GM18861 (cell line): ENCODE results near the gene UTP14A.
"Not testable (repeated sequence)": the region's sequence is repeated elsewhere in the genome, so short reads cannot be mapped to it uniquely, and the experiment has no call there.

Experiments used
- ATAC-seq: cut with Tn5 transposase; IDR thresholded peaks from one replicate; pipeline ENCODE4 v1.9.1; 2021; ENCODE audit not compliant: unreplicated experiment

UTP14A gene, protein sequence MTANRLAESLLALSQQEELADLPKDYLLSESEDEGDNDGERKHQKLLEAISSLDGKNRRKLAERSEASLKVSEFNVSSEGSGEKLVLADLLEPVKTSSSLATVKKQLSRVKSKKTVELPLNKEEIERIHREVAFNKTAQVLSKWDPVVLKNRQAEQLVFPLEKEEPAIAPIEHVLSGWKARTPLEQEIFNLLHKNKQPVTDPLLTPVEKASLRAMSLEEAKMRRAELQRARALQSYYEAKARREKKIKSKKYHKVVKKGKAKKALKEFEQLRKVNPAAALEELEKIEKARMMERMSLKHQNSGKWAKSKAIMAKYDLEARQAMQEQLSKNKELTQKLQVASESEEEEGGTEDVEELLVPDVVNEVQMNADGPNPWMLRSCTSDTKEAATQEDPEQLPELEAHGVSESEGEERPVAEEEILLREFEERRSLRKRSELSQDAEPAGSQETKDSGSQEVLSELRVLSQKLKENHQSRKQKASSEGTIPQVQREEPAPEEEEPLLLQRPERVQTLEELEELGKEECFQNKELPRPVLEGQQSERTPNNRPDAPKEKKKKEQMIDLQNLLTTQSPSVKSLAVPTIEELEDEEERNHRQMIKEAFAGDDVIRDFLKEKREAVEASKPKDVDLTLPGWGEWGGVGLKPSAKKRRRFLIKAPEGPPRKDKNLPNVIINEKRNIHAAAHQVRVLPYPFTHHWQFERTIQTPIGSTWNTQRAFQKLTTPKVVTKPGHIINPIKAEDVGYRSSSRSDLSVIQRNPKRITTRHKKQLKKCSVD

DNA sequence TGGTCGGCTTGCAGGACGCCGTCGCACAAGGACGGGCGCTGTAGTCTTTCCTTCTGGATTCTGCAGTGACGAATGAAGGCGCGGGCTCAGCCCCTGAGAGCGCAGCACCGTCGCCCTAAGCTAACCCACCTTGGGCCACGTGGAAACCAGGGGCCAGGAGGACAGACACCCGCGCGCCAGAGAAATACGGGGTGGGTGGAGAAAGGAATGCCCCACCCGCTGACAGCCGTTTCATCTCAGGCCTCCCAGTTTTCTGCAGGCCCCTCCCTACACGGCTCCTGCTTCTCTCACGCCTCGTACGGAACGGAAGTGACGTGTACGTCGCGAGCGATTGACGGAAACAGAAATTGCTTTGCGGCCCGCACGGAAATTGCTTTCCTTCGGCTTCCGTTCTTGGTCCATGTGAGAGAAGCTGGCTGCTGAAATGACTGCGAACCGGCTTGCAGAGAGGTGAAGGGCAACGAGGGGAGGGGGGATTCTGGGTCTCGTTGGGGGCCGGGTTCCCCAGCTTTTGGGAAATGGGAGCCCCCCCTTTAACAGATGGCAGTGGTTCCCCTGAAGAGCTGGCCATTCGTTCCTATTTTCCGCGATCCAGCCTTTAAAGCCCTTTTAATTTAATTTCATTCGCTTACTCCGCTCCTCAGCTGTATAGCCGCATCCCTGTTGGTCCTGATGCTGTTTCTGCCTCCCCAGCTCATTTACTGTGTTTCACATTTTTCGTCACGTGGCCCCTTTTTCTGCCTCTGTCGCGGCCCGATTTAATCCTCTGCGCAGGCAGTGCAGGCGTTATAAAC lies at the start of gene UTP14A:
TSS of gene UTP14A (plus strand) at position 378 of the 794 bp plus-strand sequence. CDS start at position 425, 47 bp downstream.
- ATAC-seq: peak; percentile 80

DNA sequence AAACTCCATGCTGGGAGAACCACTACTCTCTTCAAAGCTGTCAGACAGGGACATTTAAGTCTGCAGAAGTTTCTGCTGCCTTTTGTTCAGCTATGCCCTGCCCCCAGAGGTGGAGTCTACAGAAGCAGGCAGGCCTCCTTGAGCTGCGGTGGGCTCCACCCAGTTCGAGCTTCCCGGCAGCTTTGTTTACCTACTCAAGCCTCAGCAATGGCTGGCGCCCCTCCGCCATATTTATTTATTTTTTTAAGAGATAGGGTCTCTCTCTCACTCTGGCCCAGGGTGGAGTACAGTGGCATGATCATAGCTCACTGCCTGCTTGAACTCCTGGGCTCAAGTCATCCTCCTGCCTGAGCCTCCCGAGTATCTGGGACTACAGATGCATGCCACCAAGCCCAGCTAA lies 46.8 kb upstream of the UTP14A start:
- ATAC-seq: not testable (repeated sequence)

DNA sequence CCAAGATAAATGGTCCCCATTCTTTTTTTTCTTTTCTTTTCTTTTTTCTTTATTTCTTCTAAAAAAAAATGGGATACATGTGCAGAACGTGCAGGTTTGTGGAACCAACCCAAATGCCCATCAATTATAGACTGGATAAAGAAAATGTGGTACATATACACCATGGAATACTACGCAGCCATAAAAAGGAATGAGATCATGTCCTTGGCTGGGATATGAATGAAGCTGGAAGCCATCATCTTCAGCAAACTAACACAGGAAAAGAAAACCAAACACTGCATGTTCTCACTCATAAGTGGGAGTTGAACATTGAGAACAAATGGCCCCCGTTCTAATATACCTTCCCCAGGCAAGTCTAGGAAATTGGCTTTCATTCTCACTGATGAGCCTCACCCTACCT lies 39.6 kb upstream of the UTP14A start:
- not testable (repeated sequence) for ATAC-seq

DNA sequence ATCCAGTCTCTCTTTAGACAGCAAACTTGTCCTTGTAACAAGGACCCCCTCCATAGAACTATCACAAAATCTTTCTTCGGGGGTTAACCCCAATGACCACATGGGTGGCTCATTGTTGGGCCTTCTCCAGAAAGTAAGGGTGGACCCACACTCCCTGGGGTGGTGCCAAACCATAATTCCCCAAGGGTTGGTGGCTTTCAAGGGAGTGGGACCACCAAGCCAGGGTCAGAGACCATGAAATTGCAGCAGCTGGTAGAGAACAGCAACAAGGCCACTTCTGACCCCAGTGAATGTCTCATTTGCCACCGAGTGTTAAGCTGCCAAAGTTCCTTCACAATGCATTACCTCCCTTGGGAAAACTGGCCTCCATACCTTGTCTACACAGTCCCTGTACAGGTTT lies 33.4 kb upstream of the UTP14A start:
- ATAC-seq: no peak

DNA sequence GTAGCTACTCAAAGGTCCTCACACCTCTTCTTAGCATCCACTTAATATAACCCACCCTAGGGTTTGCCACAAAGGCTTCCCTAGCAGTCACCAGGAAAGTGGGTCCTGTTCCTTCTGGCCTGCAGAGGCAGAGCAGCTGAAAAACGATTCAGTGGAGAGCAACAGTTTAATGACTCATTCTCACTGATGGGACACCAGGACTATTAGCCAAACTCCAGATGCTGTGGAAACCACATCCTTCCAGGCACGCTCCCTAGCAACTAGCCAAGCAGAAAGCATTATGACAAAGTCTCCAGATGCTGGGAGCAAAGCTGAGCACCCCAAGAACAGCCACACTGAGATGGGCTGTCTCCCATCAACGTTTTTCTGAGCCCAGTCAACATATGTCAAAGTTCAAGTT lies 30.3 kb upstream of the UTP14A start:
- ATAC-seq: no peak

DNA sequence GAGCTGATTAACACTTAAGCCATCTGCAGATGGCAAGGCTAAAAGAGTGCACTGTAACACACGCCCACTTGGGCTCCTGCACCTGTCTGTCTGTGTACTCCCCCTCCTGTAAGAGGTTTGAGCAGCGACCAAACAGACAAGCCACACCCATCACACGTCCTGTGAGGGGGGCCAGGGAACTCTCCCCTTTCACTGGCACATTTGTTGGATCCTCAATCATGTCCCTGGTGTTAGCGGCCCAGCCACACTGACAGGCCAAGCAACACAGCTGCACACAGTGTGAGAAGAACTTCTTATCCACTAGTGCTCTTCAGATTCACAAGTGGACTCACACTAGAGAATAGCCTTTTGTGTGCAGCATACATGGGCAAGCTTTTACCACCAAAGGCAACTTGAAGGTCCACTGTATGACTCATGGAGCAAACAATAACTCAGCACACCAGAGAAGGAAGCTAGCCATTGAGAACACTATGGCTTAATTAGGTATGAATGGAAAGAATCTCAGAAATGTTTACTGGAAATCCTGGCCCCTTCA lies 29.1 kb upstream of the UTP14A start:
- ATAC-seq: no peak

DNA sequence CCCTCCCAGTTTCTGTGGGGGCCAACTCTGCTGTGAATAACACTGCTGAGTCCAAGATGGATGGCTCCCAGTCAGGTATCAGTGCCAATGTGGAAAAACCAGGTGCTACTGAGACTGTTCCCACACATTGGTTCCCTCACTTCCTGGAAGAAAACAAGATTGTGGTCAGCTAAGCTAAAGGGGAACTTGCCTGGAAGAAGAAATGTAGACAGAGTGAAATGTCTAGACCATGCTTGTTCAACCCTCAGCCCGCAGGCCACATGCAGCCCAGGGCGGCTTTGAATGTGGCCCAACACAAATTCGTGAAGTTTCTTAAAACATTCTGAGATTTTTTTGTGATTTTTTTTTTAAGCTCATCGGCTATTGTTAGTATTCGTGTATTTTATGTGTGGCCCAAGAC lies 28.6 kb upstream of the UTP14A start:
- no peak for ATAC-seq

DNA sequence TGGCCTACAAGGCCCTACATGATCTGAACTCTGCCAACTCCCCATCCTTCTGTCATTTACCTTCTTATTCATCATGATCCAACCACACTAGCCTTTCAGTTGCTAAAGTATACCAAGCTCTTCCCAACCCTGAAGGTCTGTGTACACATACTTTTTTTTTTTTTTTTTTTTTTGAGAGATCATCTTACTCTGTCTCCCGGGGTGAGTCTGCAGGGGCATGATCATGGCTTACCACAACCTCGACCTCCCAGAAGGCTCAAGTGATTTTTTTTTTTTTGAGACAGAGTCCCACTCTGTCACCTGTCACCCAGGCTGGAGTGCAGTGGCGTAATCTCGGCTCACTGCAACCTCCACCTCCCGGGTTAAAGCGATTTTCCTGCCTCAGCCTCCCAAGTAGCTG lies 5.9 kb upstream of the UTP14A start:
- no peak for ATAC-seq

DNA sequence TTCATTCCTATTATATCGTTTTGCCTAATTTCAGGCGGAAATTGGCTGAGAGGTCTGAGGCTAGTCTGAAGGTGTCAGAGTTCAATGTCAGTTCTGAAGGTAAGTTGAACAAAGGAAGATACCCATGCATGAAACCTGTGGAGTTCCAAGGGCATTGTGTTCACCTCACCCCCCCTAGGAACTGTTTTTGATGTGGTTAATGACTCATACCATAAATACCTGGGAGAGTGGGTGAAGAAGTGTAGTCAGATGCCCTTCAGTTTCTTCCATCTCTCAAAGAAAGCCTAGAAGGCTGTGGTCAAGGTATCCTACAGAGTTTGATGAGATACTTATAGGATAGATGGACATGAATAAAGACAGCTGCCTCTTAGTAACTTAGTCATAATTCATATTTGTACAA lies 2.7 kb downstream of the UTP14A start:
- no peak for ATAC-seq

DNA sequence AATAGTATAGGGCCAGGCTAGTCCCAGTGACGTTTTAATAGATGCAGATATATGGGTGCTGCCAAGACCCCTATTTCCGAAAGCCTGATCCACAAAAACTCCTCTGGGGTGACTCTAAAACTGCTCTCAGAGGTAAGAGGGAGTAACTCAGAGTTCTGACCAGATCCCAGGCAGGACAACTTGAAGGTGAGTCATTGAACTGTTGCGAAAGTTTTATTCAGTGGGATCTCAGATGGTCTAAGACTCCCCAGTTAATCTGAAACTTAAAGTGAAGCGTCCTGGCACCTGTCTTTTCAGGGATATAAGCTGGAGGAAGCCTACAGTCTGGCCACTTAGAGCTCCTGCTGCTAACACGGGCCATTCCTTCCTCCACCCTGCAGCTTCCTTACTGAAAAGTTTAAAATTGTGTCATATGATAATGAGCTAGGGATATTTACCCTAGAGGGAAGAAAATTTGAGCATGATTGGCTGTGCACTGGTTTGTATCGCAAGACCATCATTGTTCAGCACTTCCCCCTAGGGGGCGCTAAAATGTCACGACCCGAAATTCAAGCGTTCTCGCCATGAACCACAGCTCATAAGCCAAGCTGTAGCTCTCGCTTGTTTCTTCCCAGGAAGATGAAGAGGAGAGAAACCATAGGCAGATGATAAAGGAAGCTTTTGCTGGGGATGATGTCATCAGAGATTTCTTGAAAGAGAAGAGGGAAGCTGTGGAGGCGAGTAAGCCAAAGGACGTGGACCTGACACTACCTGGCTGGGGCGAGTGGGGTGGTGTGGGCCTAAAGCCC lies 19.5 kb downstream of the UTP14A start:
- ATAC-seq: peak; percentile 68

DNA sequence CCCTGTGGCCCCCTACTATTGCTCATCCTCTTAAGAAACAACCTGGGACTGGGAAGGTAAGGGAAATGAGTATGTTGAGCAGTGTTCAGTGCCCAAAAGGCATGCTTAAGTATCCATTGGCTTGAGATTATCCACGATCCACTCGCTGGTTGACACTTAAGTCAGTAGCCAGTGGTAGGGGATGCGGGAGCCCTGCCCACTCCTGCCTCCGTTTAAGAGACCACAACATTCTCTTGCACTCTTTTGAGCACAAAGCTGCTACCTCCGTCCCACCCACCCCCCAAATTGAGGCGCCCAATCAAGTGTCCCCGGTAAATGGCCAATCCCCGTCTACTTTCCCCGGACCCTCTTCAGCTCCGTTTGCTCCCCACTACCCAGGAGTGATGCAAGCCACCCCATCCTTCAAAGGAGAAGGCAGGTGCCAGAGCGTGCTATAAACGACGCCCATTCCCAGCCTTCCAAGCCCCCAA lies 25.0 kb downstream of the UTP14A start:
- no peak for ATAC-seq

DNA sequence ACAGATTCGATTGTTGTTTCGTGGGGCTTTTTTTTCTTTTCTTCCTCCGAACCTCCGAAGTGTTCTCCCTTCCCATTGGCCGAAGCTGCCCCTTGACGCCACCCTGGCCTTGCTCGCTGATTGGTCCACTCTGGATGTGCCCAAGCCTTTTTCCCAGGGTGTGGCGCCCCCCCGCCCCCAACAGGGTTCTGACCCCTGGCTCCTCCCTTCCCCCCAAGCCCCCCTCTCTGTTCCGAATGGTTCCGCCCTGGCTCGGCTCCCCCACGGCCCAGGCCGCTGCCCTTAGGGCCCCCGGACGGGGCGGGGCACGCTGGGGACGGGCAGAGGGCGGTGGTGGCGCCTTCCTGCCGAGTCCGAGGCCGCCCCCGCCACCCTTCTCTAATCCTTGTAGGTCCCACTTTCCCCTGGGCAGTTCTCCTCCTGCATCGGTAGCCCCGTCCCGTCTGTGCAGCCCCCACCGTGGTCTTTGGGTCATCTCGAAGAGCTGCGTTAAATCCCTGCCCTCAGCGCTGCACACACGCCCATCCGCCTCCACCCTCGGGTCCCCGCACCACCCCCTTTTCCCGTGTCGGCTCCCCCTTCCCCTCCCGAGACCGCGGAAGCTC lies 25.5 kb downstream of the UTP14A start:
- peak; percentile 58 for ATAC-seq

DNA sequence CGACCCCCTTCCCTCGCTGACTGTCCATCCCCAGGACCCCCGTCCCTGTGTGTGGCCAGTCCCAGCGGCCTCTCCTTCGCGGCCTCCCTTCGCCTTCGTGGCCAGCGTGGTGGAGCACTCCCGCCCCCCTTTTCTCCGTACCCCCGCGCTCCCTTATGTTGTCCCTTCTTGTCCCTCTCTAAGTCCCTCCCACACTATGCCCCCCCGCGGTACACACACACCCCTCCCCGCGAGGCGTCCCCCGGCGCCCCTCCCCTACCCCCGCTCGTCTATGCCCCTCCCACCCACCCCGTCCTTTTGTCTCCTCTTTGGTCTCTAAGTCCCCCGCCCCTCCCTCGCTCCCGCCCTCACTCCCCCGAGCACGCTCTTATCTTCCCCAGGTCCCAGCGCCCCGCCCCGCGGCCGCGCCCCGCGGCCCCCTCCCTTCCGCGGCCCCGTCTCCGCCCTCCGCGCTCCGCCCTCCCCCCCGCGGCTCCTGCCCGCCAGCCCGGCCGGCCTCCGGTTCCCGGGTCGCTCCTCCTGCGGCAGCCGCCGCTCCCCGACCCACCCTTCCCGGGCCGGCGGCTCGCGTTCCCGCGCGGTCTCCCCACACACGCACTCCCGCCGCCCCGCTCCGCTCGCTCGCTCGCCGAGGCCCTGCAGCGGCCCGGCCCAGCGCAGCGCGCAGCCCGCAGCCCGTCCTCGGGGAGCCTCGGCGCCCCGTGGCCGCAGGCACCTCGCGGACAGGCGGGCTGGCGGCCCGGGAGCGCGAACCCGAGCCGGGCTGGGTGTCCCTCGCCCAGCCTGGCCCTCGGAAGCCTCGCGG lies 26.3 kb downstream of the UTP14A start:
- ATAC-seq: no peak

DNA sequence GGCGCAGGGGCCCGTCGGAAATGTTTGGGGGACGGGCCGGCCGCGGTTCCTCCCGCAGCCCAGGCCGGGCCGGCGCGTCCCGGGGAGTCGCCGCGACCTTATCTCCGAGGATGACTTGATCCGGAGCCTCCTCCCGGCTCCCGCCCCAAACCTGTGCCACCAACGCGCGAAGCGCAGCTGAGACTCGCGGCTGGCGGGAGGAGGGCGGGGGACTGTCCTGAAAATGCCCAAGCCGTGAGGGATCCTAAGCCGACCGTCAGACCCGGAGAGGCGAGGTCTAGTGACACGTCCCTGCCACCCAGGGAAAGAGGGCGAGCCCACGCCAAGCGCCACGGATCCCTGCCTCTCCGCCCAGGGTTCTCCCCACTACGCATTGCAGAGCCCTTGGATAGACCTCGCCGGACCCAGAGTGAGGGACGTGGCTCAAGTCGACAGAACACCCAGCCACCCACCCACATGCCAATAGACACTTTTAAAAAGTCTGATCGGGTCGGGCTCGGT lies 26.9 kb downstream of the UTP14A start:
- no peak for ATAC-seq

DNA sequence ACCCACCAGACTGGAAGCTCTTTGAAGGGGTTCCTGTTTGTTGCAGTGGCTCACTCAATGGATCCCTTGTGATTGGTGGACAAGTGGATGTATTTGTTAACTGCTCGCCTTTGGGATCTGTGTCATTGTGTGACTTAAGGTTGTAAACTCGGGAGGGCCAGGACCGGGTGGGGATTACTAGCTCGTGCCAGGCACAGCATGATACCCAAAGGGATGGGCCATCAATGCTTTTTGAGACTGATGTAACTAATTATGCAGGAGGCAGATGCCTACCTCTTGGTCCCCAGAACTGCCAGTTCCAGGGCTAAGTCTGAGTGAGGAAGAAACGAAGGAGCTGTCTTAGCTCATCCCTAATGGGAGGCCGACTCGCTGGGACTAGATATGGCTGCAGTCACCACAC lies 27.7 kb downstream of the UTP14A start:
- no peak for ATAC-seq

DNA sequence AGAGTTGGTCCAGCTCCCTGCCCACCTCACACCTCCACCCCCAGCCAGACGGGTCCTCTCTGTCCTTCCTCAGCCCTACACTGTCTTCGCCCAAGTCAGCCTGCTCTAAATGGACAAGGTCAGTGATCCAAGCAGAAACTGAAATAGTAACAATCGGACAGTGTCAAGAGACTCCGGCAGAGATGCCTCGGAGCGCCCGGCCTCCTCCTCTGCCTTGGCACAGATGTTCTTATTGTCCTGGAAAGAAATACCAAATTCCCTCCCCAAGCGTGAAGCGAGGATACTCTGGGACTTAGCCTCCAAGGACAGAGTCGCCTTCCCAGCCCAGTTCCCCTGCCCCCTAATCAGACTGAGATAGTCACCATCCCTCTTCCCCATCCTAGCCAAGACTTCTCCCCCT lies 28.5 kb downstream of the UTP14A start:
- no peak for ATAC-seq

DNA sequence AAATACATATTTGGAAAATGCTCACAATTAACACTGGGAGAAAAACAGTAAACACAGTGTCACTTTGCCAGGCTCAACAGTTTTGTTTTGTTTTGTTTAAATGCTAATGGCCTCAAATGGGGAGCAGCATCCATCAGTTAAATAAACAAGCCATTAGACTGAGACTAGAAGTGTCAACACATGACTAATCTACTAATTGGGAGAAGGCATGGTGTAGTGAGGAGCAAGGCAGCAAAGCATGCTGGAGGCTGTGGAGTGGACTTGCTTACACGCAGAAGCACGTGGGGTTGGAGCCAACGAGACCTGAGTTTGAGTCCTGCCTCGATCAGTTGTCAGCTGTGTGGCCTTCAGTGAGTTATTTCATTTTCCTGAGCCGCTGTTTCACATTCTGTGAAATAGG lies 29.0 kb downstream of the UTP14A start:
- ATAC-seq: no peak

DNA sequence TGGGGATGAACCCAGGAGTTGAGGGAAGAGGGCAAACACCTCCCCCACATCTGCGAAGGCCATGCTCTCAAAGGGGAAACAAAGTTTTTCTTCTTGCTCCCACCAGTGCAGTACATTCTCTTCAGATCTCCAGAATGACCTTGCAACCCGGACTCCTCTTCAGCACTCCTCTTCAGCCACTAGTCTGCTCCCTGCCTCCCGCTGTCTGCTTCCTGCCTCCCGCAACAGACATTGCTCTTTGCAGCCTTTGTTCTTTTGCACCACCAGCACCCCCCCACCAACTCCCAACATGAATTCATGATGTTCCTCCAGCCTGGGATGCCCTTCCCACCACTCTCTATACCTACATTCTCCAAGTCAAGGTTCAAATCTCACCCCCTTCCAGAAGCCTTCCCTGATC lies 32.1 kb downstream of the UTP14A start:
- no peak for ATAC-seq

DNA sequence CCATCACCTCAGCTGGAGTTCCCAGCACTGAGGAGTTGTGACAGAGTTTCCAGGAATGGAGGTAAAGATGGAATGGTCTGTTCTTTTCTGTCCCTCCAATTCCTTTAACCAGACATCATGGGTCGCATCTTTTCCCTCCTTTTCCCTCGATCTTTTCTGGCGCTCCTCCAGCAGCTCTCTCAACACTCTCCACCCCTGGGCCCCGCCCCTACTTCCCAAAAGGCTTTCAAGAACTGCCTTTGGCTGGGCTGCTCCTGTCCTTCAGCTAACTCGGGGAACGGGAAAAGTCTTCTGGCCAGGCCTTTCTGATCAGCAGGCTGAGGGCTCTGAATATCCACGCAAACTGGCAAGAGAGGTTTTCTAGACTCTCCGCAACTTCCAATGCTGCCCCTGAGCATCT lies 34.0 kb downstream of the UTP14A start:
- ATAC-seq: no peak
